ENCODE data around the gene LPCAT2.

LPCAT2 gene

DNA sequence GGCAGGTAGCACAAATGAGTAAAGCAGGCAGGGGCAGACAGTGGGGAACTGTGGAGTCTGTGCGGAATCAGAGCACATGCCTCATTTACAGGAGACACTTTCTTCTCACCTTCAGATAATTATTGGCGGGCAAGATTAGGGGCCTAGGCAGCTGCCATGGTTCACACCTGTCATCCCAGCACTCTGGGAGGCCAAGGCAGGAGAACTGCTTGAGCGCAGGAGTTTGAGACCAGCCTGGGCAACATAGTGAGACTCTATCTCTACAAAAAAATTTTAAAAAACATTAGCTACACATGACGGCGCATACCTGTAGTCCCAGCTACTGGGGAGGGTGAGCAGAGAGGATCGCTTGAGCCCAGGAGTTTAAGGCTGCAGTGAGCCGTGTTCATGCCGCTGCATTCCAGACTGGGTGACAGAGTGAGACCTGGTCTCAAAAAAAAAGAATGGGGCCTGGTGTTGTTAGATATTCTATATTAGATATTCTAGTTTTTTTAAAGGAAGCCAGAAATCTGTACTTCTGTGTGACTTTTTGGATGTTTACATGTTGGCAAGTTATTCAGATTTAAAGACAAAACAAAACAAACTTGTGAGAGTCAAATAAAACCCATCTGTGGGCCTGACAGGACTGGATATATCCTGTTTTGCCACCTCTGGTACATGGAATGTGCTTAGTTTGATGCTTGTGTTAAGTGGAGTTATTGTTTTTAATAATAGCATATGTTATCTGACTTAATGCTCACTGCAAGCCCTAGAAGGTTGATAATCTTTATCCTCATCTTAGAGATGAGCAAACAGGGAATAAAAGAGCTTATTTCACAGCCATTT is 4.9 kb upstream of the LPCAT2 start:
- DNase-seq (ENCODE audit: low spot score): no peak

DNA sequence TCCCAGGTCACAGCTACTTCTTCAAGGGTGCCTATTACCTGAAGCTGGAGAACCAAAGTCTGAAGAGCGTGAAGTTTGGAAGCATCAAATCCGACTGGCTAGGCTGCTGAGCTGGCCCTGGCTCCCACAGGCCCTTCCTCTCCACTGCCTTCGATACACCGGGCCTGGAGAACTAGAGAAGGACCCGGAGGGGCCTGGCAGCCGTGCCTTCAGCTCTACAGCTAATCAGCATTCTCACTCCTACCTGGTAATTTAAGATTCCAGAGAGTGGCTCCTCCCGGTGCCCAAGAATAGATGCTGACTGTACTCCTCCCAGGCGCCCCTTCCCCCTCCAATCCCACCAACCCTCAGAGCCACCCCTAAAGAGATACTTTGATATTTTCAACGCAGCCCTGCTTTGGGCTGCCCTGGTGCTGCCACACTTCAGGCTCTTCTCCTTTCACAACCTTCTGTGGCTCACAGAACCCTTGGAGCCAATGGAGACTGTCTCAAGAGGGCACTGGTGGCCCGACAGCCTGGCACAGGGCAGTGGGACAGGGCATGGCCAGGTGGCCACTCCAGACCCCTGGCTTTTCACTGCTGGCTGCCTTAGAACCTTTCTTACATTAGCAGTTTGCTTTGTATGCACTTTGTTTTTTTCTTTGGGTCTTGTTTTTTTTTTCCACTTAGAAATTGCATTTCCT is 3.4 kb upstream of the LPCAT2 start:
- no peak for DNase-seq (ENCODE audit: low spot score)

DNA sequence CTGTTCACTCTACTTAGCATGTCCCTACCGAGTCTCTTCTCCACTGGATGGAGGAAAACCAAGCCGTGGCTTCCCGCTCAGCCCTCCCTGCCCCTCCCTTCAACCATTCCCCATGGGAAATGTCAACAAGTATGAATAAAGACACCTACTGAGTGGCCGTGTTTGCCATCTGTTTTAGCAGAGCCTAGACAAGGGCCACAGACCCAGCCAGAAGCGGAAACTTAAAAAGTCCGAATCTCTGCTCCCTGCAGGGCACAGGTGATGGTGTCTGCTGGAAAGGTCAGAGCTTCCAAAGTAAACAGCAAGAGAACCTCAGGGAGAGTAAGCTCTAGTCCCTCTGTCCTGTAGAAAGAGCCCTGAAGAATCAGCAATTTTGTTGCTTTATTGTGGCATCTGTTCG is 2.8 kb upstream of the LPCAT2 start:
- DNase-seq (ENCODE audit: low spot score): no peak

GRCh38 chr16:55506708-55507107 is 2.2 kb upstream of the LPCAT2 start:
- no peak for DNase-seq (ENCODE audit: low spot score)

GRCh38 chr16:55508271-55508921 is 476 bp upstream of the LPCAT2 start:
- no peak for DNase-seq (ENCODE audit: low spot score)

DNA sequence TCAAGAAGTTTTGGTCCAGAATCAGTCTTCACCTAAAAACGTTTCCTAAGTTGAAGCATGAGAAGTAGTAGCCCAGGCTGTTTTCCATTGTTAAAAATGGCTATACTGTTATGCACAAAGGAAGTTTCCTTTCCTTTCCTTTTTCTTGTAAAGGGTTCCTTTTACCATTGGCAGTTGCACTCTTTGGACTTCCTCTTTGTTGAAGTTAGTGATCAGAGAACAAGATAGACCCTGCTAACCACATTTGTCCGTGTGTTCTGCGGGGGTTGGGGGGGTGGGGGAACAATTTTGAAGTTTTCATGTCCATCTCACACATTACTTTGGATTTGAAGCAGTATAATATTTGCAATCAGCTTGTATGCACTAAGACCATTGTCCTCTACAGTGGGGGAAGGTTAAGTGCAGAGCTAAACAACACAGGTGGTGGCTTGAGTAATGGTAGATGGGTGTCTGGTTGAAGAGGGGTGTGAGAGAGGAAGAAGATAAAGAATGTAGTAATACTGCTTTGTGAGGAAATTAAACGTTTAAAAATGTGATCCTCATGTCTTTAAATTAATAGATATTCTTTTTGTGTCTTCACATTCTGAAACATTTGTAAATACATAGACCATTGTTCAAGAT is 1.4 kb downstream of the LPCAT2 start:
- DNase-seq (ENCODE audit: low spot score): no peak

- DNase-seq (ENCODE audit: low spot score): no peak
Measured at GRCh38 chr16:55512941-55513340, 4.1 kb downstream of the LPCAT2 start.

GRCh38 chr16:55513616-55514015 is 4.7 kb downstream of the LPCAT2 start:
- DNase-seq (ENCODE audit: low spot score): no peak

DNA sequence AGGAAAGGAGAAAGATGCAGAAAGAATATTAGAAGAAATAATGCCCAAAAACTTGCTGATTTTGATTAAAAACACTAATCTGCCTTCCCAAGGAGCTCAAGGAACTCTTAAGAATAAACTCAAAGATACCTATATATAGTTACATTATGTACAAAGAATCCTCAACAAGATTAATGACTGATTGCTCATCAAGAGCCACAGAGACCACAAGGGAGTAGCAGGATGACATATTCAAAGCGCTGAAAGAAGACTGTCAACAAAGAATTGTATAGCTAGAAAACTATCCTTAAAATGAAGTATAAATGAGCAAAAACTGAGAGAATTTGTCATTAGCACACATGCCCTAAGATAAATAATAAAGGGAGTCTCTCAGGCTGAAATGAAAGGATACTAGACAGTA is 6.2 kb downstream of the LPCAT2 start:
- no peak for DNase-seq (ENCODE audit: low spot score)

DNA sequence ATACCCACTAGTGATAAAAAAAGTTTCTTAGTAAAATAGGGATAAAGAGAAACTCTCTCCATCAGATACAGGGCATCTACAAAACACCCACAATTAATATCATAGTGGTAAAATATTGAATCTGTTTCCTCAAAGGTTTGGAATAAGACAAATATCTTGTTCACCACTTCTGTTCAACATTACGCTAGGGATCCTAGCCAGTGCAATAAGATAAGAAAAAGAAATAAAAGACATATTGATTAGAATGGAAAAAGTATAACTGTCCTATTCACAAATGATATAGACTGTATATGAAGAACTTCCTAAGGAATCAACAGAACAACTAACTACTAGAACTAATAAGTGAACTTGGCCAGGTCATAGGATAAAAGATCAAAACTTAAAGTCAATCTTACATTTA is 12.9 kb downstream of the LPCAT2 start:
- no peak for DNase-seq (ENCODE audit: low spot score)

GRCh38 chr16:55526441-55526840 is 17.6 kb downstream of the LPCAT2 start:
- no peak for DNase-seq (ENCODE audit: low spot score)

DNA sequence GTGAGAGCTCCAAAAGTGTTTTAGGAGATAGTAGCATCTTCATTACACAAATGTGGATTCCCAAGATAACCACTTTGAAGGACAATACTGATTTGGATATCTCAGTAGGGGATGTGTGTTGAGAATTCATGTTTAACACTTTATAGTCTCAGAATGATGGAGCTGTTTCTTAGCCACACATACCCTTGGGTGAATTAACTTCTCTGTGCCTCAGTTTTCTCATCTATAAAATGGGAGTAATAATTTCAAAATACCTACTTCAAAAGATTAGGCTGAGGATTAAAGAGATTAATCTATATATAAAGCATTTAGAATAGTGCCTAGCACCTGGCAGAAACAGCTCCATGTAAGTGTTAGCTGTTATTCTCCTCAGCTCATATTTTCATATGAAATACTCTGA is 19.0 kb downstream of the LPCAT2 start:
- DNase-seq (ENCODE audit: low spot score): no peak

DNA sequence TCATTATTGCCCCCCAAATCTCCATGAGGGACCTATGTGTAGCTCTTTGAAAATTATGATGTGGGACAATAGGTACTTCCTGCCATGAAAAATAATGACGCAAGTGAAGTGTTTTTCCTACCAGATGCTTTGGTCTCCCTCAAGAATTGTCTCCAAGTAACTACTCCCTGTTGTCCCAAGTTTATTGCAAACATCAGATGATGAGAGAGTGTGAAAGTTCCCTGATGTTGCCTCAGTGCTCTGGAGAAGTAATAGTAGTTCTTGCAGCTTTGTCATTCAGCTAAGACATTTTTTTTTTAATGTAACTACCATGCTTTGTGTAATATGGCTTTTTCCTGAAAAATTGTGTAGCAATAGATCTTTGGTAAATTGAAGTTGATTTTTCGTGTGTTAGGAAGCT is 20.1 kb downstream of the LPCAT2 start:
- no peak for DNase-seq (ENCODE audit: low spot score)

- DNase-seq (ENCODE audit: low spot score): no peak
Measured at GRCh38 chr16:55530316-55530856, 21.5 kb downstream of the LPCAT2 start.

DNA sequence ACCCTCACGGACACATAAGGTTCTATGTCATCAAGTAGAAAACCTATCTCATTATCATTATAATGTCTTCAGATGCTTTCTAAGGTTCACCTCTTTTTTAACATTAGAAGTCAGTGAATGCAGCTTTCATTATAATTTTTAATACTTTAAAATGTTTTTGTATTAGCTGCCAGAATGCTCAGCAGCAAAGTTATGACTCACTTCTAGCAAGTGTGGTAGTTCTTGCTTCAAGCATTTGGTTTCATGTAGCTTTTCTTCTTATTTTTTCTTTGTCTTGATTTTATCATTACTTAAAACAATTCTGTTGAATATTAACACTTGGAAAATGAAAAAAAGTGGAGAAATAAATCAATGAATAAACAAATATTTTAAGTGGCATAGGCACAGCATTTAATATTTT is 23.4 kb downstream of the LPCAT2 start:
- DNase-seq (ENCODE audit: low spot score): no peak

GRCh38 chr16:55534756-55535155 is 25.9 kb downstream of the LPCAT2 start:
- DNase-seq (ENCODE audit: low spot score): no peak

GRCh38 chr16:55539049-55539448 is 30.2 kb downstream of the LPCAT2 start:
- no peak for DNase-seq (ENCODE audit: low spot score)

GRCh38 chr16:55539488-55539887 is 30.6 kb downstream of the LPCAT2 start:
- no peak for DNase-seq (ENCODE audit: low spot score)

DNA sequence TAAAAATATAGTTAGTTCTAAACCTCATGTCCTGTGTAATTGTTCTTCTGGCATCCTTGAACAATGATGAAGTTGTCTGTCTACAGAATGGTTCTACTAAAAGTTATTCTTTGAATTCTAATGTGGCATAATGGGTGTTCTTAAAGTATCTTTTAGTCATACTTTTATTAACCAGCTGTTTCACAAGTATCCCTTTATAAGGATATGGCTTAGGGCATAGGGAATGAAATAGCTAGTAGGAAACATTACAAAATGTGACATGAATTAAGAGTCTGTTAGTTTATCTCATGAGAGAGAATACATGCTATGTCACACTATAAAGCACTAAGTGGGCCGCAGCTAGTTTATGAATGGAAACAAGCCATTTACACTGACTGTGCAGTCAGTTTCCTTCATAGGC is 31.3 kb downstream of the LPCAT2 start:
- no peak for DNase-seq (ENCODE audit: low spot score)

DNA sequence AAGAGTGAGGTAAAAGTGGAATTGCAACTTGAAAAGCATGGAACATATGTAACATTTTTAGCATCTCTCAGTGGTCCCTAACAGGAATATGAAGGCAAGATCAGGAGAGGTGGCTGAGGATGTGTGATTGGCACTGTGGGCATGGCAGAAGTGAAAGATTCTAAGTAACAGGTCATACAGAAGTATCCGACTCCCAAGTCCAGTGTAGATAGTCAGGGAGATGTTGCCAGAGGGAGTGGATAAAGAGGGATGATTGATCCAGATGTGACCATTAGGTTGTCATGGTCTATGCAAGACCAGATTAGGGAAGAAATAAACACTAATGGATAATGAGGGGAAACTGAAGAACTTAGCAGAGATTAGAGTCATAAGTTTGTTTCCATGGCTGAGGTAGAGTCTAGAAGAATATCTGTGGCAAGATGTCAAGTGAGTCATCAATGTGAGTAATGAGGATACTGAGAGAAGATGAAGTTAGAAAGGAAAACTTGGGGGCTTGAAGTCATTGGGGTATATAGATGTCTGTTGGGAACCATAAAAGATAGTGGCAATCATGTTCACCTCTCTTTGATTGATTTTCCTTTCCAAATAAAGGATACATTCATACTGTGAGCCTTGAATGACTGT is 33.7 kb downstream of the LPCAT2 start:
- DNase-seq (ENCODE audit: low spot score): no peak

DNA sequence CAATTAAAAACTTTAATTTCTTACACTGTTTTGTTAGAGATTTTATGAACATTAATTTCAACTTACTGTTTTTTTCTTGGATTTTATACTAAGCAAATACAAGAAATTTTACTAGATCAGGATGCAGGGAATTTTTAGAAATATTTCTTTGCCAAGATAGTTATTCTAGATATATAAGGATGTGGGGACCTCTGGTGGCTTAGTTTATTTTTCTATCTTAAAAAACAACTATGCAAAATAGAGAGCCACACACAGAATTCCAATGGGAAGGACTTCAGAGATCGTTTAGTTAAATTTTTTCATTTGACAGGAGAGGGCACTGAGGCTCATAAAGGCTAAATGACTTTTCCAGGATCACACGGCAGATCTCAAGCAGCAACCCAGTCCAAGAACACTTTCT is 34.6 kb downstream of the LPCAT2 start:
- DNase-seq (ENCODE audit: low spot score): no peak

- DNase-seq (ENCODE audit: low spot score): no peak
Measured at GRCh38 chr16:55552621-55553020, 43.7 kb downstream of the LPCAT2 start.

Data from HuH-7.5 (cell line).